ENCODE results near the gene HSH2D.

The HSH2D gene

DNA sequence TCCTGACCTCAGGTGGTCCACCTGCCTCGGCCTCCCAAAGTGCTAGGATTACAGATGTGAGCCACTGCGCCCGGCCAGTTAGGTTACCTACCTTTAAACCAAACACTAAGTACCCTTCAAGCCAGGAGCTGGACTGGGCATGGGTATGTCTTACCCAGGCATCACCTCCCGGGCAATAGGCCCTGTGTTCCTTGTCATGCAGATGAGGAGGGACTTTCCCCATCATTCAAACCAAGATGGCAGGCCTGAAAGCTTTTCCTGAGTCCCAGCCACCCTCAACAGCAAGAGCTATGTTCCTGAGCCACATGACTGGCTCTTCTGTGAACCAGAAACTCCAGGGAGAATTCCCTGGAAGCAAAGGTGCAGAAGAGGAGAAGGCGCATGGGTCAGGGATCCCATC is 22.3 kb upstream of the HSH2D start:
- no peak for DNase-seq

GRCh38 chr19:16121967-16122366 is 21.5 kb upstream of the HSH2D start:
- no peak for DNase-seq

- DNase-seq, result no peak
Measured at GRCh38 chr19:16124953-16125352, 18.5 kb upstream of the HSH2D start.

DNA sequence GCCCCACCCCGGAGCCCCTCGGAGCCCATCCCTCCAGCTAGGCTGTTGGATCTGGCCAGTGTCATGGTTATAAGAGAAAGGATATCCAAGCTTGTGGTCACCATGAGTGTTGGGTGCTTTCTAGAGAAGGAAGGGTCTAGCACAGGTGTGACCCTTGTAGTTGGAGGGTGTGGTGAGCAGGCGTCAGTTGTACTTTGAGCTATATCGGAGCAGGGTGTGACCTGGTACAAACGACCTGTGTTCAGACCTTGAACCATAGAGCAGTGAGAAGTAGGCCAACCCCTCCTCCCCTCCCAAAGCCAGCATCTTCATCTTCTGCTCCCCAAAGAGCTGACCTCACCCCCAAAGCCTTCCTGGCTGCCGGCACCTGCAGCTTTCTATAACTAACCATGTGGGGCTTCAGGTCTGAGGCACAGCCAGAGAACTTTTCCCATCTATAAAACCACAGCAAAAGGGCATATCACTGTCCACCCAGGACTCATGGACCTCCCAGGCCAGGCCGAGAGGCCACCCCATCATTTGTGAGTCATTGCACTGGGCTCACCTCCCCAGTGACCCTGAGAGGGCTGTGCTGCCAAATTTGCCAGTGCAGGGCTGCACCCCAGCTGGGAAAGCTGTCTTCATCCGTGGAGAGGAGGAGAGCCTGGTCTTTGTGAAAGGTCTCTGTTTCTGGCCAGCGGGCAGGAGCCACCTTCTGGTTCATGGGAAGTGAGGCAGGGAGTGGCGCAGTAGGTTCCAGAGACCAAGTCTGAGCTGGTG is 17.6 kb upstream of the HSH2D start:
- DNase-seq, result no peak

DNA sequence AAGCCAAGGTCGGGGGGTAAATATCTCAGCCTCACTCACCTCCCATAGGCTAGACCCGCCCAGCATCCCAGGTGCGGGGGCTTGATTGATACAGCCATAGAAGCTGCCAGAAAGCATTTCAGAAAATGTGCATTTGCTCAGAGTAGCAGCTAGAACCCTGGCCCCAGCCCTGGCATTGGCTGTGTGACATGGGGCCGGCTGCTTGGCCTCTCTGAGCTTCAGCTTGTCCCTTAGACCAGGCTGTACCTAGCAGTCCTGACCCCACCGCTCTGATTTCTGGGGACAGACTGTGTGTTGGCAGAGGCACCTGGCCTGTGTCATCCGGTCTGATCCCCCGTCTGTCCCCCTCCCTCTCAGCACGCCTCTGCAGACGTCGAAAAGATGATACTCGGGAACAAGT is 16.4 kb upstream of the HSH2D start:
- DNase-seq, result no peak

DNA sequence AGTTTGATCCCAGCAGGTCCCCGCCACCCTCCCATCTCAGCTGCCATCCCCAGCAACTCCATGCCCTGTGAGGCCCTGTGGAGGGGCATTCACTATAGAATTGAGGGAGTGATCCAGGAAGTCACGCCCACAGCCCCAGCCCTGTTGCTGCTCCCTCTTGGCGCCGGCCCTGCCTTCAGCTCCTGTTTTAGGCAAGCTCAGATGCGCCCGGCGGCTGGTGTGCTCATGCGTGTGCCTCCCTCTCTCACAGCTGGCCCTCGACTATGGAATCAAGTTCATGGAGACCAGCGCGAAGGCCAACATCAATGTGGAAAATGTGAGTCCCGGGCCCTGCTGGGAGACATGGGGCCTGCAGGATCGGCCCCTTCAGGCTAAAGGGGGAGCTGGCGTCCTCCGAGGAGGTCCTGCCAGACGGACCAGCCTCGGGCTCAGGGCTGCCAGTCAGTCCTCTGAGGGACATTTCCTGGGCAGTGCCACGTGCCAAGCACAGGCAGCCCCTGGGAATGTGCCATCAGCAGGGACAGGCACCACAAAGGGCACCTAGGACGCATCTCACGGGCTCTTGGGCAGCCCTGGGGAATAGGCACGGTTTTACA is 15.6 kb upstream of the HSH2D start:
- DNase-seq, result no peak

DNA sequence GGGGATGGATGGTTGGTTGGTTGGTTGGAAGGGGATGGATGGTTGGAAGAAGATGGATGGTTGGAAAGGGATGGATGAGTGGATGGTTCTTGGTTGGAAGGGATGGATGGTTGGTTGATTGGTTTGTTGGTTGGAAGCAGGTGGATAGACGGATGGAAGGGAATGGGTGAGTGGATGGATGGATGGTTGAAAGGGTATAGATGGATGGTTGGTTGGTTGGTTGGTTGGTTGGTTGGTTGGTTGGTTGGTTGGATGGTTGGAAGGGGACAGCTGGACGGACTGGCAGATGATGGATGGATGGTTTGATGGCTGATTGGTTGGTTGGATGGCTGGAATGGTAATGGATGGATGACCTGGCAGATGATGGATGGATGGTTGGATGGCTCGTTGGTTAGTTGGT is 11.8 kb upstream of the HSH2D start:
- no peak for DNase-seq

DNA sequence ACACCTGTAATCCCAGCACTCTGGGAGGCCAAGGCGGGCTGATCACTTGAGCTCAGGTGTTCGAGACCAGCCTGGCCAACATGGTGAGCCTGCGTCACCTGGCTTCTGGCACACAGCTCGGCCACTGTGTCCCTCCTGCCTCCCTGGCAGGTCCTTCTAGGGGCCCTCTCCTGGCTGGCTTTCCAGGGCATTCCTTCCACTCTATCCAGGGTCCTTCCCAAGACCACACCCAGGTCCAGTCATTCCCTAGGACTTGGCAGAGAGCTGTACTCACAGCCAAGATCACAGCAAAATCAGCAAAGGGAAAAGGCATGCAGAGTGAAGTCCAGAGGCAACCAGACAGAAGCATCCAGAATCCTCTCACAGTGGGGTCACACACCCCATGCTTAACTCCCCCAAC is 9.7 kb upstream of the HSH2D start:
- no peak for DNase-seq

DNA sequence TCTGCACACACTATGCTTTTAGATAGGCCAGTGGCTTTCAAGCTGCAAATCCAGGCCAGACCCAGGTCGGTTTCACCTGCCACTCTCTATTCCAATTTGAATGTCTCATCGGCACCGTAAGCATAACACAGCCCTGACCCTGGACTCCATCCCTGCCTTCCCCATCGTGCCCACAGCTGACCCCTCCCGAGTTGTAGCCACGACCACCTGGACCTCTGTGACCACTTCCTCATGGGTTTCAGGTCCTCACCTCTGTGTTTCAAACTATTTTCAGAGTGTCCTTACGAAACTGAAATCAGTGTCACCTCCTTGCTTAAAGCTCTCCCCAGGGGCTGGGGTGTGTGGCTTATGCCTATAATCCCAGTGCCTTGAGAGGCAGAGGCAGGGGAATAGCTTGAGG is 9.0 kb upstream of the HSH2D start:
- DNase-seq, result no peak

- DNase-seq, result no peak
Measured at GRCh38 chr19:16135430-16136127, 7.9 kb upstream of the HSH2D start.

DNA sequence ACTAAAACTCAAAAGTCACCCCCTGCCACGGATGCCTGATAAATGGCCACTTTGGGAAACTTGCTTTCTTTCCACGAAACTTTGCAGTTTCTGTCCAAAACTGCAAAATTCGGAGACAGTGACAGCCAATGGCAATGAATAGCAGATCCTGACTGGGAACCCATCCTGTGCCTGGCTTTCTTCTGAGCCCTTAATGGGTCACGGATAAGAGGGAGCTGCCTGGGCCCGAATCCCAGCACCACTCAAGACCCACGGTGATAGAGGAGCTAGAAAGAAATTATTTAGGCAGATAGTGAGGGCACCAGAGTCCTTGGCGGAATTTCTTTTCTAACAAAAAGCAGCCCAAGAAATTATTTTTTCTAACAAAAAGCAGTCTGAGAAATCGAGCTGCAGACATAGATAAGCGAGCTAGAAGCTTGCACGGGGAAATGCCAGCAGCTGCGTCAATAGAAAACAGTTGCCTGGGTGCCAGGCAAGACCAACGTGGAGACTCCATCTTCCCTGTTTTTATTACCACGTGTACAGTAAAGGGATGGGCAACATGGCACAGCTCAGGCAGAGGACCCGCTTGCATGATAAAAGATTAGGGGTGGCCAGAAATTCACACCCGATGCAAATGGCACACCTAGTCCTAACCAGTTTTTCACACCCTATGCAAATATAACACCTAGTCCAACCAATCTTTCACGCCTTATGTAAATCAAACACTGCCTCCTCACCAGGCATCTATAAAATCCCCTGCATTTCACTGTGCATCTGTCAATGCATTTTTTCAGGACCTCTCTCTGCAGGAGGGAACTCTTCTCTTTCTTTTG is 7.1 kb upstream of the HSH2D start:
- DNase-seq, result peak in 2 of 5 experiments; percentile 32 to 43

DNA sequence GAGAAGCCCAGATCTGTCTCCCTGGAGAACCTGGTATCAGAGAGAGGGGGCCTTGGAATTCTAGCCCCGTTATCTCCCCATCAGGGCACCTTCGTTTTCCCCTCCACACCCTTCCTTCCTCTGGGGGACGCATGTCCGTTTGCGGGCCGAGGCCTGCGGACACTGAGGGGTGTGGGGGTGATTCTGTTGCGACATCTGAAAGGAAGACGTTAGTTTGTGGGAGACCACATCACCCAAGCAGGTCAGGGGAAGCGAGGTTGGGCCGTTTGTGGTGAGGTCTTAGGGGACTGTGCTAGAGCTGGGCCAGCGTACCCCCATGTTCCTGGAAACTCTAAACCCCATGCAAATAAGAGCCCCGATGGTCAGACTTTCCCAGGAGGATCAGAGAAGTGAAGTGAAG is 3.7 kb upstream of the HSH2D start:
- DNase-seq, result peak in 2 of 5 experiments; percentile 27 to 56

- DNase-seq, result peak in 1 of 5 experiments; percentile 42
Measured at GRCh38 chr19:16141043-16141442, 2.4 kb upstream of the HSH2D start.

GRCh38 chr19:16142032-16142580 is 1.4 kb upstream of the HSH2D start:
- peak in 2 of 5 experiments; percentile 40 to 42 for DNase-seq

GRCh38 chr19:16144216-16144581 is 714 bp downstream of the HSH2D start:
- DNase-seq, result no peak

- DNase-seq, result no peak
Measured at GRCh38 chr19:16146112-16146511, 2.6 kb downstream of the HSH2D start.

DNA sequence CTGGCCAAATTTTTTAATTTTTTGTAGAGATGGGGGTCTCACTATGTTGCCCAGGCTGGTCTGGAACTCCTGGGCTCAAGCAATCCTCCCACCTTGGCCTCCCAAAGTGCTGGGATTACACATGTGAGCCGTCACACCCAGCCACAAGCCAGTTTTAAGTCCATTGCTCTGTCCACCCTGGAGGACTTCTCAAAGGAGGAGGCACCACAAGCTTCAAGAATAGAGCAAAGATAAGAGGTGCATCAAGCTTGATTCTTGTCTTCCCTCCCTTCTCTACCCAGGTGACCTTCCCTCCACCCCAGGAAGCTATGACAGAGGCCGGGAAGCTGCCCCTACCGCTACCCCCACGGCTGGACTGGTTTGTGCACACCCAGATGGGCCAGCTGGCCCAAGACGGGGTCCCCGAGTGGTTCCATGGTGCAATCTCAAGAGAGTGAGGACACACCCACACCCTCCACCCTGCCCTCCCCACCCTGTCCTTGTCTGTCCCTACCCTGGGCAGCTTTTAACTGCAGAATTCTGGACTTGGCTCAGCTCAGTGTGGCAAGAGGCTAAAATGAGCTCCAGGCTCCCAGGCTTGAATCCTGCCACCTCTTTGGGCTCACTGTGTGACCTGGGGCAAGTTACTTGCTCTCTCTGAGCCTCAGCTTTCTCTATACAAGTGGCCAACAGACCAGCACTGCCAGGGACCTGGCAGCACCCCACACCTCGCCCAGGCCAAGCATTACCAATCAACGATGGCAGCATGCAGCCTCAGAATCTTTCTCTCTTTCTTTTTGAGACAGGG is 5.2 kb downstream of the HSH2D start:
- DNase-seq, result no peak

GRCh38 chr19:16153582-16154336 is 10.3 kb downstream of the HSH2D start:
- DNase-seq, result no peak

DNA sequence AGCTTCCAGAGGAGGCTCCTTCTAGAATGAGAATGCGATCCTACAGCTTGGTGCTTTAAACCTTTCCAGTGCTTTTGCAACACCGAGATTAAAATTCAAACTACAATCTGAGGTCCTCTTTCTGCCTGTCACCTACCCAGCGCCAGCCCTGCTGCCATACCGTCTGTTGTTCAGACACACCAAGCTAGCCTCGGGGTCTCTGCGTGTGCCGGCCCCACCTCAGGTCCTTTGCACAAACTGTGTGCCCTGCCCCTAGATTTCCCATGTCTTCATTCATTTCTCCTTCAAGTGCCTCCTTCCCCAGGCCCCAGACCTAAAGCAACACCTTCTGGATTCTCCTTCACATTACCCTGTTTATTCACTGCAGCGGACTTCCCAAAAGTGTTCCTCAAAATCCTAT is 11.1 kb downstream of the HSH2D start:
- no peak for DNase-seq

- DNase-seq, result no peak
Measured at GRCh38 chr19:16155128-16155527, 11.6 kb downstream of the HSH2D start.

GRCh38 chr19:16156904-16157303 is 13.4 kb downstream of the HSH2D start:
- DNase-seq, result no peak

Data from T-helper 2 cell (primary cell).